Kidney (tissue), 14 donors: Measurements from ENCODE around the gene NRG3. TPM values are rescaled to one million over a fixed set of nuclear protein-coding genes. Genes with fewer than 3 reads are reported as not detected.
A peak's percentile ranks its signal among the peaks of the same experiment; 100 is the strongest.

Experiments used
- DNase-seq, 5 donors: peaks; one replicate each; pipeline ENCODE4 v3.0.0-alpha.2; 2013 to 2020
- FAIRE-seq: peaks from 2 replicates; lab custom pipeline; 2012; peaks lifted over from hg19 to GRCh38; lab: Jason Lieb, UNC
- H3K27ac ChIP-seq, 2 donors: one replicate each; pipeline ENCODE4 v1.7.0; 2013; ENCODE audit warnings: low read depth in 2 of 2, low read length in 2 of 2, inconsistent platforms in 1 of 2
- H3K27me3 ChIP-seq: one replicate; pipeline ENCODE4 v1.7.1; 2013; ENCODE audit warnings: low read length, inconsistent platforms; ENCODE audit not compliant: control insufficient read depth, insufficient read depth
- H3K36me3 ChIP-seq, 3 donors: one replicate each; pipeline versions ENCODE4 v1.7.0 to v1.7.1; 2013; ENCODE audit warnings: low read length in 3 of 3, control low read depth in 1 of 3, inconsistent platforms in 1 of 3; ENCODE audit not compliant: insufficient read depth in 3 of 3, control insufficient read depth in 2 of 3
- H3K4me1 ChIP-seq, 3 donors: one replicate each; pipeline versions ENCODE4 v1.7.0 to v1.7.1; 2013; ENCODE audit warnings: low read length in 3 of 3, inconsistent platforms in 1 of 3, low read depth in 1 of 3; ENCODE audit not compliant: control insufficient read depth in 2 of 3, insufficient read depth in 2 of 3
- H3K4me3 ChIP-seq, 3 donors: one replicate each; pipeline versions ENCODE4 v1.7.0 to v1.8.1; 2013; ENCODE audit warnings: low read length in 3 of 3, control low read depth in 1 of 3, inconsistent platforms in 1 of 3
- H3K9ac ChIP-seq, 3 donors: one replicate each; pipeline versions ENCODE4 v1.7.0 to v1.7.1; 2013; ENCODE audit warnings: low read length in 3 of 3, control low read depth in 1 of 3, inconsistent platforms in 1 of 3
- H3K9me3 ChIP-seq, 3 donors: one replicate each; pipeline versions ENCODE4 v1.7.0 to v1.7.1; 2013; ENCODE audit warnings: low read length in 3 of 3, control low read depth in 1 of 3, inconsistent platforms in 1 of 3; ENCODE audit not compliant: control insufficient read depth in 2 of 3, insufficient read depth in 1 of 3
- CTCF ChIP-seq: IDR thresholded peaks from 3 replicates; pipeline ENCODE4 v1.5.1; 2012; ENCODE audit warnings: mild to moderate bottlenecking, moderate library complexity, borderline replicate concordance; ENCODE audit not compliant: insufficient read depth; ENCODE audit errors: extremely low read depth
- intact Hi-C: fragments of 100-400 bp; cut with DNase I; formaldehyde crosslinking; loops from one replicate; pipeline ENCODE4 v1.11.1; 2022
- polyA plus RNA-seq: library from polyadenylated mRNA; stranded (reverse); fragments of 350-450 nt; fragmentation: Illumina TruSeq; extraction: RNeasy Lipid Tissue Mini Kit (QIAGEN cat#74804); gene quantifications from one replicate; pipeline ENCODE4 v1.2.3, GENCODE V29; 2014; ENCODE audit warnings: low read depth, low replicate concordance; ENCODE audit not compliant: insufficient read depth
- total RNA-seq: library from RNA; stranded (reverse); fragmentation: NEBNext Ultra II Directional; extraction: Animal tissue kit (Norgen Biotek cat#: 25700); gene quantifications from one replicate; pipeline ENCODE4 v1.2.1, GENCODE V29; 2021
- donor health status: control.
- donor health status: control.
- donor health status: control.
- donor health status: control.
- donor health status: control.
- donor health status: DM: yes; HTN: yes; CAD: no.
- donor health status: Normal renal cell carcinoma (clear cell type).

The NRG3 gene
- total and polyA plus RNA-seq, 2 donors from 2014 or later, result 0.62 to 5.4 TPM

GRCh38 chr10:81903472-81903871 is 28.5 kb downstream of the NRG3 start:
- intact Hi-C loops, result no loop called here
- no peaks in the 10 kb centered on the region for H3K4me1 ChIP-seq
- DNase-seq (peak in 2 of 5 donors; percentile 17 to 21), FAIRE-seq (no peak)
- no peak for TF ChIP-seq CTCF
- no peak overlapping the region for H3K9ac ChIP-seq
- no peaks in the 10 kb centered on the region for H3K27me3 ChIP-seq
- H3K36me3 ChIP-seq, result no peaks in the 10 kb centered on the region
- no peak overlapping the region for H3K27ac ChIP-seq
- no peak overlapping the region for H3K4me3 ChIP-seq
- no peaks in the 10 kb centered on the region for H3K9me3 ChIP-seq

GRCh38 chr10:81905161-81905560 is 30.2 kb downstream of the NRG3 start:
- H3K9me3 ChIP-seq, result no peaks in the 10 kb centered on the region
- no peaks in the 10 kb centered on the region for H3K4me1 ChIP-seq
- H3K4me3 ChIP-seq, result no peak overlapping the region
- no peaks in the 10 kb centered on the region for H3K36me3 ChIP-seq
- TF ChIP-seq CTCF, result no peak
- H3K27ac ChIP-seq, result no peak overlapping the region
- DNase-seq (no peak), FAIRE-seq (no peak)
- intact Hi-C loops, result no loop called here
- H3K27me3 ChIP-seq, result no peaks in the 10 kb centered on the region
- no peak overlapping the region for H3K9ac ChIP-seq

DNA sequence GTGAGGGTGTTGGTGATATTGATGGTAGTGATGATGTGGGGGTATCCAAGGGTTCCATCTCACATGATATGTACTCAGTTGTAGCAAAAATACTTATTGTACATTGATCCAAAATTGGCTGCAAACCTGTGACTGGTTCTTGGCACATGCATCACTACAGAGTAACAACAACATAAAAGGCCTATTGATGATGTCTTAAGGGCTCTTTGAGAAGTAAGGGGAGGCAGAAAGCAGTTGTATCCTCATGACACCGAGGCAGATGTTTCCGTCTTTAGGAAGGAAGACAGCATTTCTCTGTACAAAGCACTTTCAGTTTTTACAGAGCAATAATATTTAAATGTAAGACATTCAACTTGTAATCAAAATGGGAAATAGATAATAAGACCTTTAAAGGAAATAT is 34.5 kb downstream of the NRG3 start:
- H3K27ac ChIP-seq, result no peak overlapping the region
- FAIRE-seq (no peak), DNase-seq (no peak)

More for the DNA sequence above, 34.5 kb downstream of the NRG3 start:
- no peak overlapping the region for H3K9ac ChIP-seq
- no peak for TF ChIP-seq CTCF
- intact Hi-C loops, result no loop called here
- no peaks in the 10 kb centered on the region for H3K9me3 ChIP-seq
- H3K36me3 ChIP-seq, result no peaks in the 10 kb centered on the region
- H3K4me1 ChIP-seq, result no peaks in the 10 kb centered on the region
- H3K4me3 ChIP-seq, result no peak overlapping the region
- H3K27me3 ChIP-seq, result no peaks in the 10 kb centered on the region
